NT2/D1 (cell line): Measurements from ENCODE around the gene FZD4.

ENCODE experiments used
- SUZ12 ChIP-seq: IDR thresholded peaks from 2 replicates; pipeline ENCODE4 v1.6.1; 2011; ENCODE audit not compliant: insufficient read length, insufficient read depth; ENCODE audit errors: extremely low read depth
- YY1 ChIP-seq: IDR thresholded peaks from 2 replicates; pipeline ENCODE4 v1.6.1; 2011; ENCODE audit not compliant: insufficient read length, insufficient read depth
- ZNF274 ChIP-seq: IDR thresholded peaks from 2 replicates; pipeline ENCODE4 v1.6.1; 2011; ENCODE audit warnings: mild to moderate bottlenecking, low read depth, low read length

DNA sequence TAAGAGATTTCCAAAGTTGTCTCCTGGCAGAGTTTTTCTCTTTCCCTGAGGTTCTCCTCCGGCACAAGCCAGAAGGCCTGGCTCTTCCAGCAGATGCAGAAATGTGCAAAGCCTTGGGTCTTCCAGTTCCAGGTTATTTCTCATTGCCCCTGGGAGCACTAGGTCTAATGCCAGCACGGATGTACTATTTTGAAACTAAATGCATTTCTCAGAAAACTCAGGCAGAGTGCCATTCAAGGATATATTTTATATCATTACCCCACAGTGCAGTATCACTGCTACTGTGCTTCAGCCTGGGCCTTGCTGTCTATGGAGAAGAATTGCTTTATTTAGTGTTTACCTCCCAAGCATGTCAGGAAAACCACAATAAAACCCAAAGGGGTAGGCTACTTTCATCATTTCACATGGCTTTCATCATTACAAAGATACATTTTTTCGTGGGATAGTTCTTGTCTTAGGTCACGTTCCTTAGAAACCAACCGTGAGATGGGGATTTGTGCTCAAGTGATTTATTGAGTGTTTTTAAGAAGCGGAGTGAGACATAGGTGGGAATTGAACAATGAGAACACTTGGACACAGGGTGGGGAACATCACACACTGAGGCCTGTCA lies 22.4 kb upstream of the FZD4 start:
- no peak for TF ChIP-seq ZNF274
- no peak for TF ChIP-seq SUZ12
- no peak for TF ChIP-seq YY1
